Esophagus mucosa (tissue), 1 donor: ENCODE results near the gene PRRC1. TPM values are rescaled to one million over a fixed set of nuclear protein-coding genes. Genes with fewer than 3 reads are reported as not detected.
"Not testable (repeated sequence)": the region's sequence is repeated elsewhere in the genome, so short reads cannot be mapped to it uniquely, and the experiment has no call there.

Experiments used
- ATAC-seq: fragments of 200-7000 bp; cut with Tn5 transposase; one replicate; pipeline ENCODE4 v1.9.1; 2020
- total RNA-seq: library from RNA; stranded (reverse); gene quantifications from one replicate; pipeline ENCODE4 v1.2.4, GENCODE V29; 2023
- donor health status: DM: yes; HTN: yes; CAD: no.

PRRC1 gene
- 31.2 TPM for total RNA-seq

DNA sequence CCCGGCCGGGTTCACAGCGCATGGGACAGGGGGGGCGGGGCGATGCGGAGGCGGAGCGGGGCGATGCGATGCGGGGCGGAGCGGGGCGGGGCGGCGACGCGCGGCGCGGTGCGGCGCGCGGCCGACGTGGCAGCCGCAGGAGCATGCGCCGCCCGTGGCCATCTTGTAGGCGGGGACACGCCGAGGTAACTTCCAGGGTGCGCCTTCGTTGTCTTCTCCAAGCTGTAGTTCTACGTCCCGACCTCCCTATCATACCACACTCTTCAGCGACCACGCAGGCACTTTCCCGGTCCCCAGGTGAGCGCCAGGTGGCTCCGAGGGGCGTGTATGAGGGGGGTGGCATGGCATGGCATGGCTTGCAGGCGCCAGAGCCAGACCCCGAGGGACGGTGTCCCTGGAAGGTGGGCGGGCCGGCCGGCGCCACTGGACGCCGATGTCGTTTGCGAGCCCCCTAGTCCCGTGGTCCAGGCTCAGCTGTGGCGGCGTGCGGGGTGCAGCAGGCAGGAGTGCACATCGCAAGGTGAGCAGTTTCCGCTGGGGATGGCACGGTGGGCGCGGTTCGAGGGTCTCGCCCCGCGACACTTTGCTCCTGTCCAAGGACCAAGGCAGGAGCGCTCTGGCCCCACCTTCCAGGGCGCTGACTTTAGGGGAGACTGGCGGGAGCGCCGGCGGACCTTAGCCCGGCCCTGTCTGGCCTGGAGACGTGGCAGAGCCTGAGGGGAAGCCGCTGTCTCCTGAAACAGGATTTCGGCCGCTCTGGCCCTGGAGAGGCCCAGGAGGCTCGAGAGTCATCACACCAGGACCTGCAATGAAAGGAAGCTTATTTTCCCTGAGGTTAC lies at the start of gene PRRC1:
Gene PRRC1, plus strand, starts transcription at position 161 of the 839 bp plus-strand sequence. CDS start 5,840 bp downstream, outside the sequence.
- peak; percentile 98 for ATAC-seq

DNA sequence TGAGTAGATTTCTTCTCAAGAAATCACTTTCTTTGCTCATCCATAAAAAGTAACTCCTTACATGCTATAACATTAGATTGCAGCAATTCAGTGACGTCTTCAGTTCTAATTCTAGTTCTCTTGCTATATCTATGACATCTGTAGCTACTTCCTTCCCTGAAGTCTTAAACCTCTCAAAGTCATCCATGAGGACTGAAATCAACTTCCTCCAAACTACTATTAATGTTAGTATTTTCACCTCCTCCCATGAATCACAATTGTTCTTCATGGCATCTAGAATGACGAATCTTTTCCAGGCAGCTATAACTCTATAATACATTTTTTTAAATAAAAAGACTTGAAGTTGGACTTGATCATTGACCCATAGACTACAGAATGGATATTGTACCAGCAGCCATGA lies 46.2 kb upstream of the PRRC1 start:
- ATAC-seq = no peak

DNA sequence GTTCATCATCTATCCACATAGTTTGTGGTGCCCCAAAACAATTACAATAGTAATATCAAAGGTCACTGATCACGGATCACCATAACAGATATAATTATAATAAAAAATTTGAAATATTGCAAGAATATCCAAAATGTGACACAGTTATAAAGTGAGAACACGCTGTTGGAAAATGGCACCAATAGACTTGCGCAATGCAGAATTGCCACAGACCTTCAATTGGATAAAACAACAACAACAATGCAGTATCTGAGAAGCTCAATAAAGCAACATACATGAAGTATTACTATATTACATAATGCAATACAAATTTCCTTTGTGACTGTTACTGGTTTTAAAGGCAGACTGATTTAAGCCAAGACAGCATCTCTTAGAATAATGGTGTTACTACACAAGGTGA lies 44.7 kb upstream of the PRRC1 start:
- ATAC-seq = no peak

DNA sequence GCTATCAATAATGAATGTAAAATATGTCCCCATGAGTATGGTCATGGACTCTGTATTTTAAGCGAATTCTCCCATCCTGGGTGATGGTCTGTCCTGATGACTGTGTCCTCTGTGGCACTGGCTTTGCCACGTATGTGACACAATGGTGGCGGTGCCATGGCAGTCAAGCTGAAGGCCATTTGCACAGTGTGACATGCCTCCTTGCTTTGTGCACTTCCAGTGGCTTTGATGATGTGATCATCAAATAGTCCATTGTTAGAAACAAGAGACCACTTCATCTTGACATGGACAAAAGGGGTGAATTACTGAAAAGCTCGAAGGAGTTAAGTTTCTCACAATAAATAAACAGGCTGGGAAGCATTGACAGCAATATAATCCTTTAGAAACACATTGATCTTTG lies 31.0 kb upstream of the PRRC1 start:
- ATAC-seq = no peak

DNA sequence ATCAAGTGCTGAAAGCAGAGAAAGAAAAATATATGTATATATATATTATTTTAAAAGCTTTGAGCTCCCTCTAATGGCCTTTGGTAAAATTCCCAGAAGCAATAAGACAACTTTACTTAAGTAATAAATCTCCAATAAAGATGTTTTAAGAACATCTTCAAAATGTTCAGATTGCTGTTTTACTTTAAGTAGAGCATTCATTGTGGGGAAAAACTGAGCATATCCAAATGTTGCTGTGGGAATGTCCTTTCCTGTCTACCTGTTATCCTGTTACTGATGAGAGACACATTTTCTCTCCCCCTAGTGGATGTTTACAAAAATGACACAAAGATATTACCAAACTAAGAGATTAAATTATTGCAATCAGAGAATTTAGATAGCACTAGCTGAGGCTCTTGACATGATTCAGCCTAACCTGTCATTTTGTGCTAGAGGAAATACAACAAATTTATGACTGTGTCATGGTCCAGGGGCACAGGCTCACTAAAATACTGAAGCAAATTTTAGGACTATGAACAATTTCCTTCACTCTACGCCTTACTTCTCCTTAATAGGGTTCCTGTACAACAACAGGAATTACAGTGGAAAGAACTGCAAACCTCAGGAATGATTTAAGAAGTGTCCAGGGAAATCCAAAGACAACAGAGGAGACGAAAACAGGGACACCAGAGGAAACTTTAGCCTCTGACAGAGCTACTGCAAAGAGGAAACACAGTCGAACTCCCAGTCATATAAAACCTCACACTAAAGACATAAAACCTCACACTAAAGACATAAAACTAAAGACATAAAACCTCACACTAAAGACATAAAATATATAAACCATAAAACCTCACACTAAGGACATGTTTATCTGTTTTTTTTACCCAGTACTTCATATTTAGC lies 24.3 kb upstream of the PRRC1 start:
- ATAC-seq = no peak

DNA sequence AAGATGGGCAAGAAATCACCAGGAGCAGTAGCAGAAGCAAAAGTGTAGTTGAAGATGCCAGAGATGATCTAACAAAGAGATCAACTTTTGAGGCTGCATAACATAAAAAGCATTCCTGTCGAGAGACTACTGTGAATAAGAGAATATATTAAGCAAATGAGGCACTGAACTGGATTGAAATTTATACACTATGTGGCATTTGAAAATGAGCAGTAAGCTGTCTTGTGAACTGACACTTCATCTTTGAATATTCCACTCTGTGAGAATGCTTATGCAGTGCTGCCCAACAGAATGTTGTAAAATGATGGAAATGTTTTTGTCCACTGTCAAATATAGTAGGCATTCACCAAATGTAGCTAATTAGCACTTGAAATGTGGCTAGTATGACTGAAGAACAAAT lies 18.9 kb upstream of the PRRC1 start:
- no peak for ATAC-seq

DNA sequence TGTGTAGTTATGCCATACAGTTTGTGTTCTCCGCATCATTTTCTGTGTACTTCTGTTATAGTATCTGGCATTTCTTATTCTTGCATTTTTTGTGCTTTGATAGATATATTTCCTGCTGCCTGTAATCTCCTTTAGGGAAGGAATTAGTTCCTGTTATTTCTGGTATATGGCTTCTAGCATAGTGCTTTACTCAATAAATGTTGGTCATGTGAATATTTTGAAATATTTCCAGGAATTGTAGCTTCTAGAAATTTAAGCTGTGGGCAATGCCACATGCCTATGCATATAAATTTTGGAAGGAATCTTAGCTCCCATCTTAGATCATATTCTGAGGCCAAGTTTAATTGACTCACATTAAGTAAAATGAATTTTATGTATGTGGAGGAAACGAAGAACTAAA lies 11.5 kb upstream of the PRRC1 start:
- no peak for ATAC-seq

DNA sequence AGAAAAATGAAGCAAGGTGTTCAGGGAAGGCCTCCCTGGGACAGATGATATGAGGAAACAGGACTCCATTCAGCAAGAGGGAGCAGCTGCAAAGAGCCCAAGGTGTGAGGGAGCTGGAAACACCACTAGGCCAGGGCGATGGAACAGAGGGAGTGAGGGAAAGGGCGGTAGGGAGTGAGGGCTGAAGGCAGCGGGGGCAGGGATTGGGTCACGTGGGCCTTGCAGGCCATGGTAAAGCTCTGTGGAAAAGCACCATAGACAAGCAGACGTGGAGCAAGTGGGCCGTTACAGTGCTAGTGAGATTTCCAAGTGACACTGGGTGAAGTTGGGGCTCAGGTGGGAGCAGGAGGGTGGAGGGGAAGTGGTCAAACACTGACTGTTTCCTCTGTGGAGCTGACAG lies 10.8 kb upstream of the PRRC1 start:
- ATAC-seq = no peak

DNA sequence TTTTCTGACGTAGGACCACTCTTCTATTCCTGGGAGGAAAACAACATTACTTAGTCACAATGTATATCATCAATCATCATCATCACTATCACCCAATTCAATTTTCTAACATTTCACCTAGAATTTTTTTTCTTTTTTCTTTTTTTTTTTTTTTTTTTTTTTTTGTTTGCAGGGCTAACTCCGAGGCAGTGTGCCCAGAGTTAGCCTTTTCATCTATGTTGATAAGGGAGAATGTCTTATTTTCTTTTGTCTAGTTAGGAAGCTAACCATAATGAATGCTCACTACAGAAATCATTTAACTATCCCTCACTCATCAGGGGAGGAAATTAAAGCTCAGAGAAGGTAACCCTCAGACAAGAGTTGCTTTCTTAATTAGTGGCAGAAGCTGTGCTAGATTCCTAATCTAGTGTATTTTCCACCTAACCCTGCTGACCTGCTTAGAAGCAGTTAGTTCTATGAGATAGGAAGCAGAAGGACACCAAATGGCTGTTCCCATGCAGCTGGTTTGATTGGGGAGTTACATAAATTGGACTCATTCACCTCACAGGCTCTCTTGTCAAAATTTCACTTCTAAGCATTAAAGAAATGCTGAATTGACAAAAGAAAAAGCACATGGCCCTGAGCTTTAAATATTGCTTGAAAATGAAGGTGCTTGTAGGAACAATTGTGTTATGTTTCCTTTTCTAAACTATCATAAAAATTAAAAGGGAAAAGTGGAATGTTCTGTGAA lies 8.6 kb upstream of the PRRC1 start:
- no peak for ATAC-seq

DNA sequence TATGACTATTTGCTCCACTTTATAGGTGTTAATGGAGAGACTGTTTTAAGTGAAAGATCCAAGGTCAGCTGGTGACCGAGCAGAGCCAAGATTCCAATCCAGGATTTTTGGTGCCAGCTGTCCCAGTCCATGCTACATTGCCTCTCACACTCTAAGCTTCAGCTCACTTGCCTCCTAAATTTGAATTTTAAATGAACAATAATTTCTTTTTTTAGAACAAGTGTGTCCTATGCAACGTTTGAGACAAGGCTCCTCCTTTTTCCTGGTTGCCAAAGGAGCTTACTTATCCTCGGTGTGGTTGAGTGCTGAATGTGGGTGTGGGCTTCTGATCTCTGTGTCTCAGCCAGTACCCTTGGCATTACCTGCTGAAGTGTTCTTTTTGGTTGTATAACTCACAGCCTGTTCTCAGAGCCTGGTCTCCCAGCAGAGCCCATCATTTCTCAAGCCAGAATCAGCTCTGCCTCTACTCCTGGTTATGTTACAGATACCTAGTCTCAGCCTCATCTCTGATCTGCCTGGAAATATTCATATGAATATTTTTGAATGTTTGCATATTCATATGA lies 4.0 kb upstream of the PRRC1 start:
- ATAC-seq = no peak

DNA sequence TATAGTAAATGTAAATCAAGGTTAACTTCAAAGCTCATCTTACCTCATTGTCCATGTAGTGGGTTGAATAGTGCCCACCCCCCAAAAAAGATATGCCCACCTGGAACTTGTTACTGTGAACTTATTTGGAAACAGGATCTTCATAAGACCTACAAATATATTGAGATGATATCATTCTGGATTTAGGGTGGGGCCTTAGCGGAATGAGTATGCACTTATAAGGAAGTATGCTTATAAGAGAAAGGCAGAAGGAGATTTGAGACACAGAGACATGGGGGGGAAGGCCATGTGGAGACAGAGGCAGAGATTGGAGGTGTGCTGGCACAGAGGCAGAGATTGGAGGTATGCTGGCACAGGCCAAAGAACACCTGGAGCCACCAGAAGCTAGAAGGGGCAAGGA lies 2.6 kb upstream of the PRRC1 start:
- no peak for ATAC-seq

DNA sequence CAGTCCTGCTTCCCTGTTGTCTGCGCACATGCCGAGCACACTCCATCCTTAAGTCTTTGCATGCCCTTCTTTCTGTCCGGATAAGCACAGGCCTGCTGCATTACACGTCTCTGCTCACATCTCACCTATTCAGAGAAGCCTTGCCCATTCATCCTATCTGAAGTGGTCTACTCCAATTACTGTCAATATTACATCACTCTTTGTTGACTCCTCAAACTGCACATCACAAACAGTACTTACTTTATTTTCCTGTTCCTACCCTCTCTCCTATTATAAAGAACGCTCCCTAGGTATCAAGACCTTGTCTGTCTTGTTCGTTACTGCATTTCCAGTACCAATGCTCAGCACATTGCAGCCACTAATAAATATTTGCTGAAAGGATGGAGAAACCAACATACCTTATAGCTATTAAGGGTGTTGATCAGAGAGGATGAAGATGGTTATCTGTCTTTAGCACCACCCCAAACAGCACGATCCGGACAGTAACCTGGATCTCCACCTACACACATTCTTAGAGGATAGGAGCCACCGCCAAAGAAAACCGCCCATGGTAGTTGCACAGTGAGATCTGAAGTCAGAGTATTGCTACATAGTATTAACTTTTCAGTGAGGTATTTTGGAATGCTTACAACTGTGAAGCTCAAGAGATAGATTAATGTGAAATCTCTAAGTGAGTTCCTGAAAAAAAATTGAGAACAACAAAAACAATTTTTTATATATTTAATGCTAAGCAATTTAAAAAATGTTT lies 1.6 kb upstream of the PRRC1 start:
- ATAC-seq = no peak

DNA sequence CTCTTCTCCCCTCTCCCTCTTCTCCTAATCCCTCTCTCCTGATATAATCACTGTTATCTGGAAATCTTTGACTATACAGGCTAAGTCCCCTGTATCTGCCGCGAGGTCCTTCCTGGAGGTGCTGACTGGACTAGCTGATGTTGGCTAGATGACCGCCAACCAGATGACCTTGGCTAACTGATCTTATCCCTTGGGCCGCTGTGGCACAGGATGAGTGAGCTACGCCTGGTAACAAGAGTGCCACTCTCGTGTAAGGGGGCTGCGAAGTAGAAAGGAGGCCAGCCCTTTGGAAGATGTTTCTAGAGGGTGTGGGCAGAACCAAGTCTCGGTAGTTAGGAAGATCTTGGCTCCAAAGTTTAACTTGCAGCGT lies 345 bp upstream of the PRRC1 start:
- ATAC-seq = no peak

DNA sequence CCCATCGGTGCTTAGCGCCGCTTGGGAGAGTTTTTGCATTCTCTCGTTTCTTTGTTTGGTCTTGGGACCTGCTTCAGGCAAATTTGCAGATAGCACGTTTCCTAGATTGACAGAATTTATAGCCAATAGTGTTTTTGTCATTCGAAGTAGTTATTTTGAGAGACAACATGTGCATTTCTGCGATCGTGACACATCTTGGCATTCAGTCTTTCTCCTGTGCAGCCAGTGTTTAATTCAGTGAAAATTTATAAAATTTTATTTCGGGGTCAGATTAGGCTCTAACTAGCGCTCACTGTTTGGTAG lies 830 bp downstream of the PRRC1 start:
- ATAC-seq = no peak

DNA sequence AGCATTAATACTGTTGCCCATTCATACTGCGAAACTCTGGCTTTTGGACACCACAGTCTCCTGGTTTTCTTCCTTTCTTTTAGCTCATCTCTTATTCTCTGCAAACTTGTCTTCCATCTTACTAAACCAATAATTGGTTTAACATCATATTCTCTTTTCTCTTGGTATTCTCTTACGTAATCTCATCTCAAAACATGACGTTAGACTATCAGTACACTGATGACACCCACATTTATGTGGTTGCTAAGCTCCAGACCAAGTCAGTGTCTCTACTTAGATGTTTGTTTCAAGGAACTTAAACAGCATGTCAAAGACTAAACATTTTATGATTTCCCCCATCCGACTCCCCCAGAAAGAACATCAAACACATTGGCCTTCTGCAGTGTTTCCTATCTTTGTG lies 2.1 kb downstream of the PRRC1 start:
- ATAC-seq = no peak

DNA sequence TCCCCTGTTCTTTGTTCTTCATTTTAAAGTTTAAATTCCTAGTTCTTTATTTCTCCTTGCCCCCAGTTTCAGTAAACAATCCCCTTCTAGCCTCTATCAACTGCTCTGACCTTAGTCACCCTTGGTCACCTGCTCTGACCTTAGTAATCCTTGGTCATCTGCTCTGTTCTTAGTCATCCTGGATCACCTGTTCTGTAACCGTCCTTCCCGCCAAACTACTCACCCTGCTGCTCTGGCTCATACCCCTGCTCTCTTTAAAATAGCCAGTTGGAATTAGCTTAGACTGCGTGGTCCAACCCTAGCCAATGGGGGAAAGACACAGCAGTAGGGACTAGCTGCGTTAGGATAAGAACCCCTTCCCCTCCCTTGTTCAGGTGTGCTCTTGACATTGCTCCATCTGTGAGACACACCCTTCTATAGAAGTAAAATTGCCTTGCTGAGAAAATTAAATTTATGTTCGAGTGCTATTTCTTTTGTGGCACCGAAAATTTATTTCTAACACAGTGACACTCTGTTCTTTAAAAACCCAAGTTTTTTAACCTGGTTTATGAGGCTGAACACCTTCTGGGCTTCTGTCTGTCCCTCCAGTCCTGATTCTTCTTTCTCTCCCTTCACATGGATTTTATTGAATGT lies 3.8 kb downstream of the PRRC1 start:
- no peak for ATAC-seq

DNA sequence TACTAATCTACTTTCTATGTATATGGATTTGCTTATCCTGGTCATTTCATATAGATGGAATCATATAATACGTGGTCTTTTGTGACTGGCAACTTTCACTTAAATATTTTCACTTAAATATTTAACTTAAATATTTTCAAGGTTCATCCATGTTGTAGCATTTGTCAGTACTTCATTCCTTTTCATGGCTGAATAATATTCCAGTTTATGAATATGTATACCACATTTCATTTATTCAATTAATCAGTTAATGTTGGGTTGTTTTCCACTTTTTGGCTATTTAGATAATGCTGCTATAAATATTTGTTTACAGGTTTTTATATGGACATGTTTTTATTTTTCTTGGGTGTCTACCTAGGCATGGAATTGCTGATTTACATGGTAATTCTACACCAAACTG lies 7.7 kb downstream of the PRRC1 start:
- ATAC-seq = no peak

DNA sequence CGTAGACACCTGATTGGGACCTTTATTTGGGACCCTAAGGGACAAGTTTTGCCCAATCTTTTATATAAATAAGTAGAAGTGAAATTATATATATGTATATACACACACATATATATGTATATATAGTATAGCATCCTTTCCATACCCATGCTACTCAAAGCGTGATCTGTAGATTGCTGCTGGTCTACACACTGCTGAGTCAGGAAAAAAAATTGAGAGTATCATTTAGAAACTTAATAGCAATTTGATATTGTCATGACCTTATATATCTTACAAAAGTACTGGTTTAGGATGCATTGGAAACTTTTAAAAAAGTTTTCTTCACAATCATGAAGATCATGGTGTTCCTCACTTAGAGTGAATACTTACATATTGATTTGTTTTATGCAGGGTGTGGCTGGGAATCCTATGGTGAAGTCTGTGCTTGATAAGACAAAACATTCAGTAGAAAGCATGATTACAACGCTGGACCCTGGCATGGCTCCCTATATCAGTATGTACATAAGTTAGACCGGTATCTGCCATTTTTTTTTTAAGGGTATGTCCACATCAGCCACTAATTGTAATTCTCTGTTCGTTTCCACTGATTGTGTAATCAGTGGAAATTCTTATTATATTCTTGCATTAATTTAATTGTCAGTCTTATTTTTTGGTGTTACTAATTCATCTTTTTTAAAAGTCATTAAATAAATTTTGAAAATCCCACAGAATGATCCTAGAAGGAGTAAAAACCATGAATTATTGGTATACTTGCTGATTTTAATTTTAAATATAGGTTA lies 12.7 kb downstream of the PRRC1 start:
- no peak for ATAC-seq

DNA sequence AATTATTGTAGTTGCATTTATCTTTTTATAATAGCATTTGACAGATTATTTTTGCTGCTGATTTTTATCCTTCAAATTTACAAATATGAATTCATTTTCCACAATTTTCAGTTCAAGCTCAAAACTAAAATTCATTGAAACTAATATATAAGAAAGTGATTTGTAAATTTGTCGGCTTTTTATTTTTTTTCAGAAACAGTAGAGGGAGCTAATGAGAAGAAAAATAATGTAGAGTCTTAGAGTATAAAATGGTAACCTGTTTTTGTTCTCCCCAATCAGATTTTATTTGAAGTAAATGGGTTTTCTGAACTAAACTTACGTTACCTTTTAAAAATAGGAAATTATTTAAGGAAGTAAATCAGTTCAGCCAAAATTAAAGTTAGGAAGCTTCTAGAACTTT lies 19.2 kb downstream of the PRRC1 start:
- no peak for ATAC-seq

DNA sequence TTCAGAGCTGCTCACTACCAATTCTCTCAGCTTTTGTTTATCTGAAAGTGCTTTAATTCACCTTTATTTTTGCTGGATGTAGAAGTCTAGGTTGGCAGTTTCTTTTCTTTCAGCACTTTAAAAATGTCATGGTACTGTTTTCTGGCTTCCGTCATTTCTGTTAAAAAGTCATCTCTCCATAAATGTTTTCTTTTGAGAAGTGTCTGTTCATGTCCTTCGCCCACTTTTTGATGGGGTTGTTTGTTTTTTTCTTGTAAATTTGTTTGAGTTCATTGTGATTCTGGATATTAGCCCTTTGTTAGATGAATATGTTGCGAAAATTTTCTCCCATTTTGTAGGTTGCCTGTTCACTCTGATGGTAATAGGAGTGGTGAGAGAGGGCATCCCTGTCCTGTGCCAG lies 23.1 kb downstream of the PRRC1 start:
- not testable (repeated sequence) for ATAC-seq

DNA sequence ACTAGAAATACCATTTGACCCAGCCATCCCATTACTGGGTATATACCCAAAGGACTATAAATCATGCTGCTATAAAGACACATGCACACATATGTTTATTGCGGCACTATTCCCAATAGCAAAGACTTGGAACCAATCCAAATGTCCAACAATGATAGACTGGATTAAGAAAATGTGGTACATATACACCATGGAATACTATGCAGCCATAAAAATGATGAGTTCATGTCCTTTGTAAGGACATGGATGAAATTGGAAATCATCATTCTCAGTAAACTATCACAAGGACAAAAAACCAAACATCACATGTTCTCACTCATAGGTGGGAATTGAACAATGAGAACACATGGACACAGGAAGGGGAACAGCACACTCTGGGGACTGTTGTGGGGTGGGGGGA lies 27.8 kb downstream of the PRRC1 start:
- ATAC-seq = not testable (repeated sequence)
